GM21360 (cell line): ENCODE results near the gene MYMK.

Experiments used
- ATAC-seq: cut with Tn5 transposase; IDR thresholded peaks from one replicate; pipeline ENCODE4 v1.9.1; 2021; ENCODE audit warnings: mild to moderate bottlenecking, moderate library complexity; ENCODE audit not compliant: unreplicated experiment

Gene MYMK

GRCh38 chr9:133536080-133536479, 11.3 kb upstream of the MYMK start:
- ATAC-seq, result no peak

- ATAC-seq, result no peak
Observed at GRCh38 chr9:133535306-133535877, 10.6 kb upstream of the MYMK start.

DNA sequence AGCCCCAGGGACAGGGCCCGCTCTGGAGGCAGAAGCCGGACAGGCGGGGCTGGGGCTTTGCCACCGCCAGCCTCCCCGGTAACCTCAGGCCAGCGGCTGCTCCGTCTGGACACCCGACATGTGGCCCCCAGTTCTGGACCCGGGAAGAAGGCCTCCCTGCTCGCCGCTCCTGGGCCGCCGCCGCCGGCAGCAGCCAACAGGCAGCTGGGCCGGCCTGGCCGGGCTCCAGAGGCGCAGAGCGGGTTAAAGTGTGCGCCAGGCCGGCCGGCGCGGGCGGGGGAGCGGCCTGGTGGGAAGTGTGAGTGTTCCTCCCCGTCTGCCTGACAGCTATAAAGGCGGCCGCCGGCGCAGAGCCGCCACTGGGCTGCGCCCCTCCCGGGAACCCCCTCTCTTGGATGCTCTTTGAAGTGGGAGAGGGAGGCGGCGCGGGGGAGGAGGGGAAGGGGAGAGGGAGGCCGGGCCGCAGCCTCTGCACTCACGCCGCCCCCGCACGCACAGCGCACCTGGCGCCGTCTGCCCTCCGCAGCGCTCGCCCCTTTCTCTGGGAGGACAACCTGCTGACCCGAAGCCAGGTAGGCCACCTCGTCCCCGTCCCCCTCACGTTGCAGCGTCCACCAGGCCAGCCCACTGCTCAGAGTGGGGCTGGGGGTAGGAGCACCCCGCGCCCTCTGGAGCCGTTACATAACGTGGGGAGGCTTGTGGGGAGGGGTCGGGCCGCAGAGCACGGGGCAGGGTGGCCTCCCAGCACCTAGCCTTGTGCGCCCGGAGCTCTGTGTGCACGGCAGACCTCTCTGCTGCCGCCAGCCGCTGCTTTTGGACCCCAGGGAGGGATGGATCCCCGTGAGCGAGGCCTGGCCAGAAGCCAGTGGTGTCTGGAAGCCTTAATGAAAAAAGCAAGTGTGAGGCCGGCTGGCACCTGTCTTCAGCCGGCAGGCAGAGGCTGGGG, 9.9 kb upstream of the MYMK start, which contains the start of gene ADAMTSL2:
Gene ADAMTSL2, plus strand, starts transcription at position 359 of the 946 bp plus-strand sequence. CDS start 2,009 bp downstream, outside the sequence.
- no peak for ATAC-seq

DNA sequence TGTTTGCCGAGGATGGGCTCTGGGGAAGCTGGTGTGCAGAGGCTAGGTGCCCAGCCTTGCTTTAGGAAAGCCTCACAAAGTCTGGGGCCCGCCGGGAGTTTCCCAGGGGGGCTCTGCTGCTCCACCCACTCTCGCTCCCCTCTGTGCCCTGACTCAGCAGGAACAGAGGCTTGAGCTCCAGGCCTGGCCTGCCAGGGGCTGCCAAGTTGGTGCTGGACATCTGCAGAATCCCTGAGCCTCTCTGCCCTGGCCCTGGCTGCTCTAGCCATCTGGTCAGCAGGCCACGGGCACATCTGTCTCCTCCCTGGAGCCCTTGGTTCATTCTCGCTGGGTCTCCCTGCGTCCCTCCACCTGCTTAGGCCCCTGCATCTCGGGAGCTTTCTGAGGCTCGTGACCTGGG, 9.1 kb upstream of the MYMK start:
- no peak for ATAC-seq

DNA sequence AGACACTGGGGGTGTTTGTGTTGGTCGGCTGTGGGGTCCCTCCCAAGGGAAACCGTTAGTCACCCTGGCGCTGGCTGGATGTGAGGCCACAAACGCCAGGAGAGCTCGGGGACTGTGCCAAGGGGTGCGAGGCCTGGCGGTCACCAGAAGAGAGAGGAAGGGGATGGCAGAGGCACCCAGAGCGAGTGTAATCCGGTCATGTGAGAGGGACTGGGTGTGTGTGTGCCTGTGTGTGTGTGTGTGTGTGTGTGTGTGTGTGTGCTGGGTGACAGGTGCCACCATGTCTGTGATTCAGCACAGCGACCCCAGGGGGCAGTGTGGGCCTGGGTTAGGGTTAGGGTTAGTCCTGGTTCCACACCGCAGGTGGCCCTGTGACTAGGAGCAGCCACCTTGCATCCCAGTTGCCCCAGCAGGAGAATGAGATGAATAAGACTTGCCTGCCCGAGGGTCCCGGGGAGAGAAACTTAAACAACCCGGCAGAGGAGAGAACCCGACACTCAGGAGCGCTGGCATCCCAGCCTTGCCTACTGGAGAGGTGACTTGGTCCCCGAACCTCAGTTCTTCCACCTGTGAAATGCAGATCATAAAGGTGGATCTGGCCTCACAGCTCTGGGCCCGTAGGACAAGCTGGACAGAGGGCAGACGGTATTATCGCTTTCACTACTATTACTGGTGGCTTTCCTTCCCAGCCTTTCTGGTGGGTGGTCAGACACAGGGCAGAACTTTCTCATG, 8.3 kb upstream of the MYMK start:
- no peak for ATAC-seq

DNA sequence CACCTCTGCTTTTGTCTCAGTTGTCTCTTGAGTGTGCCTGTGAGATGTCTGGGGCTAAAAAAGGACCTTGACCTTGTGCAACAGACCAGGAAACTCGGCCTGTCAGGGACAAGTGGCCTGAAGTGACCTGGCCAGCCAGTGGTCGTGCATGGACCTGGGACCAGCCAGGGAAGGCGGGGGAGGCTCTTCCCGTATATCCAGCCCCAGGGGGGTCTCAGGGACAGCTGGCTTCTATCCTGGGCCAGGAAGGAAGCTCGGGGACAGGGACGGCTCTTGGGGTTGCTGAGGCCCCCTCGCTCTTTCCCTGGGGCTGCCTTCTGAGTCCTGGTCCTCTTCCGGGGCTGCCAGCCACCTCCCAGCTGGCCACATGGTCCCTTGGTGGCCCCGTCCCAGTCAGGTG, 6.5 kb upstream of the MYMK start:
- no peak for ATAC-seq

GRCh38 chr9:133529874-133530273, 5.1 kb upstream of the MYMK start:
- no peak for ATAC-seq

GRCh38 chr9:133529457-133529856, 4.7 kb upstream of the MYMK start:
- no peak for ATAC-seq

DNA sequence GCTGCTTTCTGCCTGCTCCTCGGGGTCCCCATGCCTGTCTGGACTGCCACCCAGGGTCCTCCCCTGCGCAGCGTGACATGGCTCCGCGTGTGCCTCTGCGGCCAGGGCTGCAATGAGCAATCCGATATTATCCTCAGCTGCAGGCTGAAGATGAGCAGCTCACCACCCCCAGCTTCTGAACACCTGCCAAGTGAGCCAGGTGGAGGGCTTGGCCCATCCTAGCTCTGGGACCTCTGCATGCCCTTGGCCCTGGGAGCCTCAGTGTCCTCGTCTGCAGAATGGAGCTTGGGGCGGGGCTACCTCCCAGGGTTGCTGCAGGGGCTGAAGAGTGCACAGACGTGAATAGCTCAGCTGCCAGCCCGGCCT, 4.1 kb upstream of the MYMK start:
- no peak for ATAC-seq

GRCh38 chr9:133528001-133528875, 3.5 kb upstream of the MYMK start:
- ATAC-seq, result no peak

DNA sequence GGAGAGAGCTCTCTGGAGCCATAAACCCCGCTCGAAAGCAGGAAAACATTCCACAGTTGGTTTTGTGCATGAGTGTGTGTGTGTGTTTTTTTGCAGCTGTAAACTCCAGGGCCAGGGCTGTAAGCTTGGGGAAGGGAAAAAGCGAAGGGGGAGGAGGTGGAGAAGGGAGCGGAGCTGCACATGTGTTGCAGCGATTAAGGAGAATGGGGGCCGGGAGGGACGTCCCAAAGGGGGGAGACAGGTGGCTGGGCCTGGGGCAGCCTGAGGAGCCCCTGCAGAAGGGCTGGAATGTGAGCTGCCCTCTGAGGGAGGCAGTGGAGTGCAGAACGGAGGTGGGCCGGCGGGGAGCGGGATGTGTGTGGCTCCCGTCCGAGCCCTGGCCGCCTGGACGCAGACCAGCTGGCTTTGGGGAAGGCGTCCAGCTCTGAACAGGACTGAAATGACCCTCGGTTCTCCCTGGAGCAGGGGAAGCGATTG, 2.7 kb upstream of the MYMK start:
- no peak for ATAC-seq

DNA sequence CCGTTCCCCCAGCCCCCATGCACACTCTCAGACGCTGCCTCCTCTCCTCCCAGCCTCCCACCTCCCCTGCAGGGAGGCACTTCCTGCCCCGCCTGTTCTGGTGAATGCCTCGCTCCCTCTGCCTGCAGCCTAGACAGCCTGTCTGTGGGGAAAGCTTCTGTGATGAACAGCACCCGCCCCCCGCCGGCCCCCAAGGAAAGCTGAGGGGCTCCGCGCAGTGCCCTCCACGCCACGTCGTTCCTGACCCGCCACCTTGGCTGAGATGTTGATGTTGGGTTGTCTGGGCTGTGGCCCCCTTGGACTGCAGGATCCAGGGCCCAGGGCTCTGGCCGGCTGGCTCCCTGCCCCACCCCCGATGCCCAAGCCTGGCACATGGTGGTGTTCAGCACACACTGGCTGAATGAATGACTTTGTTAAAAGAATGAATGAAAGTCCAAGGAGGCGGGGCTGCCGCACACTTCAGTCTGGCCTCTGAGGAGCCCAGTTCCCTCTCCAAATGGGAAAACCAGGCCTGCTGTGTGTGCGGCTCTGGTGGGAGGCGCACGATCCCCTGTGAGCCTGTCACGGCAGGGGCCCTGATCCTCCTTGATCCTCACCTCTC, 2.1 kb upstream of the MYMK start:
- no peak for ATAC-seq

GRCh38 chr9:133525677-133526076, 918 bp upstream of the MYMK start:
- ATAC-seq, result no peak

DNA sequence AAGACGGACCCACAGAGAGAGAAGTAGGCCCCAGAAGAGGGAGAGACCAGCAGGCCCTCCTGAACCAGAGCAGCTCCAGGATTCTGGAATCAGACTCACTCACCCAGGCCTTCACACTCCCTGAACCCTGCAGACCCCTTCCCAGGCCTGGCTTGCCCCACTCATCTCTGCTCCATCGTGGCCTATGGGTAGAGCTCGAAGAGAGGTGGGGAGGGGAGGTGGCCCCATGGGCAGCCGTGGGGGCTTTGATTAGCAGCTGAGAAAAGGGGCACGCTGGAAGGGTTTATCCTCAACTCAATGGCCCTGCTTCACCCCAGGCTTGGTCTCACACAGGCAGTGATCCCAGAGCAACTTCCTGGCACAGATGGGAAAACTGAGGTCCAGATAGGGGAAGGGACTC, 613 bp downstream of the MYMK start:
- no peak for ATAC-seq

DNA sequence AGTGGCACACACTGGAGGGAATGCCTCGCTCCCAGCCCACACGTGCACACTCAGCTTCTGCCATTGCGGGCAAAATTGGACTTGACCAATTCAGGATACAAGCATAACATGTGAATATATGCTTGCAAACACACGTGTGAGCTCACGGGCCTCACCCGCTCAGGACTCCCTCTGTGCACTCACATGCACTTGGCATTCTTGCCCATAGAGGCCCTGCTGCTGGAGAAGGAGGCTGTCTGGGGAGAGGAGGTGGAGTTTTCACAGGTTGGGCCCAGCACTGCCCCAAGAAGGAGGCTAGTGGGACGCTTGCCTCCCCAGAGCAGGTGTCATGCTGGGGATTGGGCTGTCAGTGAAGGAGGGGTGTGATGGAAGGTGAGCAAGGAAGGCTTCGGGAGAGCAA, 1.7 kb downstream of the MYMK start:
- no peak for ATAC-seq

- no peak for ATAC-seq
Observed at GRCh38 chr9:133522073-133522910, 2.5 kb downstream of the MYMK start.

GRCh38 chr9:133521122-133522072, 3.4 kb downstream of the MYMK start:
- ATAC-seq, result no peak
